Activated CD8-positive, alpha-beta T cell treated with anti-CD3 and anti-CD28 coated beads, Interleukin-2, amount 10 ng/mL, durations not matched to agents 7 days and 5 days (primary cell): Measurements from ENCODE around the gene HS3ST1. TPM values are rescaled to one million over a fixed set of nuclear protein-coding genes. Genes with fewer than 3 reads are reported as not detected.

Experiments used
- ATAC-seq: fragments of 150-1000 bp; cut with Tn5 transposase; one replicate; pipeline ENCODE4 v1.10.0; 2021; ENCODE audit warnings: moderate library complexity
- CTCF ChIA-PET: fragments of 350-600 bp; sonication (Branson Sonifier 250); formaldehyde crosslinking; loops from one replicate; lab custom pipeline; 2021; ENCODE audit warnings: antibody characterized with exemption; lab: Charles Lee
- POLR2A ChIA-PET: fragments of 350-600 bp; sonication (Branson Sonifier 250); formaldehyde crosslinking; loops from one replicate; lab custom pipeline; 2021; ENCODE audit warnings: antibody characterized with exemption; lab: Charles Lee
- DNase-seq: peaks from one replicate; pipeline ENCODE4 v3.0.0-alpha.2; 2020
- H3K27ac Mint-ChIP-seq: one replicate; pipeline ENCODE4 v1.8.0; 2021; ENCODE audit warnings: mild to moderate bottlenecking, mixed read lengths
- H3K27me3 Mint-ChIP-seq: one replicate; pipeline ENCODE4 v1.8.0; 2021; ENCODE audit warnings: low read depth, mixed read lengths
- H3K36me3 Mint-ChIP-seq: one replicate; pipeline ENCODE4 v1.8.0; 2021; ENCODE audit warnings: low read depth, mixed read lengths
- H3K4me1 Mint-ChIP-seq: one replicate; pipeline ENCODE4 v1.8.0; 2021; ENCODE audit warnings: low read depth, mixed read lengths
- H3K4me3 Mint-ChIP-seq: one replicate; pipeline ENCODE4 v1.8.0; 2021; ENCODE audit warnings: mild to moderate bottlenecking, mixed read lengths
- H3K9me3 Mint-ChIP-seq: one replicate; pipeline ENCODE4 v1.8.0; 2022; ENCODE audit warnings: mixed read lengths; ENCODE audit not compliant: insufficient read depth
- total RNA-seq, 2 experiments: library from RNA; stranded (reverse); gene quantifications; one replicate each; pipeline ENCODE4 v1.2.3, GENCODE V29; 2021

Gene HS3ST1
- not detected for total RNA-seq

GRCh38 chr4:11428231-11428898, at the start of gene HS3ST1:
TSS of gene HS3ST1 (minus strand) at chr4:11428894. CDS start at chr4:11400005, 28,889 bp downstream.
- Mint-ChIP-seq H3K36me3 (no peaks in the 10 kb centered on the region), H3K9me3 (no peaks in the 10 kb centered on the region), H3K4me3 (peak within 1 kb of the TSS; percentile 60), H3K27ac (no peak within 1 kb of the TSS), H3K4me1 (peaks cover 14% of the 10 kb centered on the region), H3K27me3 (peaks cover 52% of the 10 kb centered on the region)
- peak; percentile 54 for ATAC-seq
- ChIA-PET CTCF (no interaction called here), POLR2A (no interaction called here)
- DNase-seq, result no peak

- DNase-seq (no peak), ATAC-seq (no peak)
- CTCF ChIA-PET, result no interaction called here
- POLR2A ChIA-PET, result no interaction called here
- peaks cover 13% of the 10 kb centered on the region for H3K9me3 Mint-ChIP-seq
- H3K4me1 Mint-ChIP-seq, result peaks cover 21% of the 10 kb centered on the region
- no peak overlapping the region for H3K27ac Mint-ChIP-seq
- peaks cover 24% of the 10 kb centered on the region for H3K36me3 Mint-ChIP-seq
- H3K27me3 Mint-ChIP-seq, result no peaks in the 10 kb centered on the region
- H3K4me3 Mint-ChIP-seq, result no peak overlapping the region
Observed at GRCh38 chr4:11475871-11476270, 47.2 kb upstream of the HS3ST1 start.

GRCh38 chr4:11474146-11474545, 45.5 kb upstream of the HS3ST1 start:
- no peak for DNase-seq
- peaks cover 21% of the 10 kb centered on the region for H3K36me3 Mint-ChIP-seq
- H3K4me3 Mint-ChIP-seq, result no peak overlapping the region
- ChIA-PET CTCF (no interaction called here), POLR2A (no interaction called here)
- ATAC-seq, result no peak
- H3K27me3 Mint-ChIP-seq, result no peaks in the 10 kb centered on the region
- H3K4me1 Mint-ChIP-seq, result peaks cover 33% of the 10 kb centered on the region
- no peak overlapping the region for H3K27ac Mint-ChIP-seq
- H3K9me3 Mint-ChIP-seq, result peaks cover 13% of the 10 kb centered on the region

- H3K27me3 Mint-ChIP-seq, result no peaks in the 10 kb centered on the region
- no peak for ATAC-seq
- ChIA-PET POLR2A (no interaction called here), CTCF (no interaction called here)
- peak overlapping the region; percentile 49 for H3K4me3 Mint-ChIP-seq
- no peak for DNase-seq
- peaks cover 19% of the 10 kb centered on the region for H3K36me3 Mint-ChIP-seq
- H3K9me3 Mint-ChIP-seq, result peaks cover 10% of the 10 kb centered on the region
- peak overlapping the region; percentile 85 for H3K27ac Mint-ChIP-seq
- peaks cover 44% of the 10 kb centered on the region for H3K4me1 Mint-ChIP-seq
Observed at GRCh38 chr4:11472535-11472934, 43.8 kb upstream of the HS3ST1 start.

- ChIA-PET CTCF (interaction anchor here (0.6 to 0.9 kb wide), 3 partner anchors 9 to 18 kb away, joined by 3 read pairs; no protein-coding TSS in a partner anchor), POLR2A (interaction anchor here (1.0 kb wide), 1 partner anchor 9 kb away, joined by 3 read pairs; no protein-coding TSS in a partner anchor)
- peak overlapping the region; percentile 96 for H3K27ac Mint-ChIP-seq
- DNase-seq, result peak; percentile 83
- peak; percentile 96 for ATAC-seq
- H3K9me3 Mint-ChIP-seq, result peaks cover 3% of the 10 kb centered on the region
- peaks cover 19% of the 10 kb centered on the region for H3K36me3 Mint-ChIP-seq
- peak overlapping the region; percentile 58 for H3K4me3 Mint-ChIP-seq
- peaks cover 48% of the 10 kb centered on the region for H3K4me1 Mint-ChIP-seq
- no peaks in the 10 kb centered on the region for H3K27me3 Mint-ChIP-seq
Observed at GRCh38 chr4:11471618-11472017, 42.9 kb upstream of the HS3ST1 start.

- ChIA-PET CTCF (interaction anchor here (0.6 to 0.8 kb wide), 2 partner anchors 9 to 19 kb away, joined by 3 read pairs; no protein-coding TSS in a partner anchor), POLR2A (no interaction called here)
- ATAC-seq (peak; percentile 18), DNase-seq (no peak)
- Mint-ChIP-seq H3K27ac (peak overlapping the region; percentile 96), H3K36me3 (peaks cover 19% of the 10 kb centered on the region), H3K4me1 (peaks cover 48% of the 10 kb centered on the region), H3K9me3 (no peaks in the 10 kb centered on the region), H3K27me3 (no peaks in the 10 kb centered on the region), H3K4me3 (peak overlapping the region; percentile 43)
Observed at GRCh38 chr4:11471046-11471441, 42.4 kb upstream of the HS3ST1 start.

GRCh38 chr4:11470438-11471045, 41.8 kb upstream of the HS3ST1 start:
- Mint-ChIP-seq H3K4me3 (peak overlapping the region; percentile 43), H3K9me3 (no peaks in the 10 kb centered on the region), H3K4me1 (peaks cover 48% of the 10 kb centered on the region), H3K36me3 (peaks cover 19% of the 10 kb centered on the region), H3K27me3 (no peaks in the 10 kb centered on the region), H3K27ac (peak overlapping the region; percentile 96)
- DNase-seq, result peak; percentile 25
- ChIA-PET POLR2A (no interaction called here), CTCF (interaction anchor here (1.9 kb wide), 1 partner anchor 42 kb away, joined by 5 read pairs; no protein-coding TSS in a partner anchor)
- ATAC-seq, result no peak

- no peaks in the 10 kb centered on the region for H3K9me3 Mint-ChIP-seq
- no peaks in the 10 kb centered on the region for H3K27me3 Mint-ChIP-seq
- no peak overlapping the region for H3K4me3 Mint-ChIP-seq
- peaks cover 19% of the 10 kb centered on the region for H3K36me3 Mint-ChIP-seq
- CTCF ChIA-PET, result interaction anchor here (1.9 kb wide), 1 partner anchor 42 kb away, joined by 5 read pairs; no protein-coding TSS in a partner anchor
- POLR2A ChIA-PET, result no interaction called here
- DNase-seq, result no peak
- peak overlapping the region; percentile 96 for H3K27ac Mint-ChIP-seq
- H3K4me1 Mint-ChIP-seq, result peaks cover 48% of the 10 kb centered on the region
- no peak for ATAC-seq
Observed at GRCh38 chr4:11469650-11470437, 41.1 kb upstream of the HS3ST1 start.

GRCh38 chr4:11468901-11469300, 40.2 kb upstream of the HS3ST1 start:
- ChIA-PET POLR2A (no interaction called here), CTCF (interaction anchor here (1.9 kb wide), 1 partner anchor 43 kb away, joined by 5 read pairs; no protein-coding TSS in a partner anchor)
- Mint-ChIP-seq H3K4me3 (no peak overlapping the region), H3K27ac (no peak overlapping the region), H3K4me1 (peaks cover 48% of the 10 kb centered on the region), H3K36me3 (peaks cover 16% of the 10 kb centered on the region), H3K27me3 (no peaks in the 10 kb centered on the region), H3K9me3 (no peaks in the 10 kb centered on the region)
- ATAC-seq (no peak), DNase-seq (no peak)

GRCh38 chr4:11467931-11468330, 39.2 kb upstream of the HS3ST1 start:
- DNase-seq (no peak), ATAC-seq (no peak)
- Mint-ChIP-seq H3K27me3 (no peaks in the 10 kb centered on the region), H3K4me1 (peaks cover 43% of the 10 kb centered on the region), H3K36me3 (peaks cover 11% of the 10 kb centered on the region), H3K9me3 (no peaks in the 10 kb centered on the region), H3K4me3 (no peak overlapping the region), H3K27ac (no peak overlapping the region)
- POLR2A ChIA-PET, result no interaction called here
- CTCF ChIA-PET, result no interaction called here

GRCh38 chr4:11463707-11464106, 35.0 kb upstream of the HS3ST1 start:
- no peak overlapping the region for H3K4me3 Mint-ChIP-seq
- ChIA-PET POLR2A (no interaction called here), CTCF (no interaction called here)
- H3K27me3 Mint-ChIP-seq, result peaks cover 5% of the 10 kb centered on the region
- H3K9me3 Mint-ChIP-seq, result peaks cover 10% of the 10 kb centered on the region
- H3K36me3 Mint-ChIP-seq, result peaks cover 2% of the 10 kb centered on the region
- no peak for ATAC-seq
- H3K4me1 Mint-ChIP-seq, result peaks cover 14% of the 10 kb centered on the region
- no peak for DNase-seq
- no peak overlapping the region for H3K27ac Mint-ChIP-seq
